HG03175 (cell line): ENCODE data around the gene TIMM13.

ENCODE experiments used
- ATAC-seq: cut with Tn5 transposase; IDR thresholded peaks from one replicate; pipeline ENCODE4 v1.9.1; 2021; ENCODE audit warnings: mild to moderate bottlenecking, moderate library complexity; ENCODE audit not compliant: unreplicated experiment

Gene TIMM13

DNA sequence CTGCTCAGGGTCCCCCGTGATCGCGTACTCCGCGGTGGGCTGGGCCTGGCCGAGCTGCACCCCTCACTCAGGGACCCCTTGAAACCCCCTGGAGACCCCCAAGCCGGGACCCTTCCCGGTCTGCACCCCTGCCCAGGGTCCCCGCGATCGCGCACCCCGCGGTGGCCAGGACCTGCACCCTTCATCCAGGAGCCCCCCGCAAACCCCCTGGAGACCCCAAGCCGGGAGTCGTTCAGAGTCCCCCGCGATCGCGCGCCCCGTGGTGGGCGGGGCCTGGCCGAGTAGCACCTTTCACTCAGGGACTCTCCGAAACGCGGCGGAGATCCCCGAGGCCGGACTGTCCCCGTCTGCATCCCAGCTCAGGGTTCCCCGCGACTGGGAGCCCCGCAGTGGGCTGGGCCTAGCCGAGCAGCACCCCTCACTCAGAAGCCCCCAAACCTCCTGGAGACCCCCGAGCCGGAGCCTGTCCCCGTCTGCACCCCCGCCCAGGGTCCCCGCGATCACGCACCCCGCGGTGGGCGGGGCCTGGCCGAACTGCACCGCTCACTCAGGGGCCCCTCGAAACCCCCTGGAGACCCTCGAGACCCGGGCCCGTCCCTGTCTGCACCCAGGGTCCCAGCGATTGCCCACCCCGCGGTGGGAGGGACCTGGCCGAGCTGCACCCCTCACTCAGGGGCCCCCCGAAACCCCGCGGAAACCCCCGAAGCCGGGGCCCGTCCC lies 28.6 kb upstream of the TIMM13 start:
- peak; percentile 20 for ATAC-seq

DNA sequence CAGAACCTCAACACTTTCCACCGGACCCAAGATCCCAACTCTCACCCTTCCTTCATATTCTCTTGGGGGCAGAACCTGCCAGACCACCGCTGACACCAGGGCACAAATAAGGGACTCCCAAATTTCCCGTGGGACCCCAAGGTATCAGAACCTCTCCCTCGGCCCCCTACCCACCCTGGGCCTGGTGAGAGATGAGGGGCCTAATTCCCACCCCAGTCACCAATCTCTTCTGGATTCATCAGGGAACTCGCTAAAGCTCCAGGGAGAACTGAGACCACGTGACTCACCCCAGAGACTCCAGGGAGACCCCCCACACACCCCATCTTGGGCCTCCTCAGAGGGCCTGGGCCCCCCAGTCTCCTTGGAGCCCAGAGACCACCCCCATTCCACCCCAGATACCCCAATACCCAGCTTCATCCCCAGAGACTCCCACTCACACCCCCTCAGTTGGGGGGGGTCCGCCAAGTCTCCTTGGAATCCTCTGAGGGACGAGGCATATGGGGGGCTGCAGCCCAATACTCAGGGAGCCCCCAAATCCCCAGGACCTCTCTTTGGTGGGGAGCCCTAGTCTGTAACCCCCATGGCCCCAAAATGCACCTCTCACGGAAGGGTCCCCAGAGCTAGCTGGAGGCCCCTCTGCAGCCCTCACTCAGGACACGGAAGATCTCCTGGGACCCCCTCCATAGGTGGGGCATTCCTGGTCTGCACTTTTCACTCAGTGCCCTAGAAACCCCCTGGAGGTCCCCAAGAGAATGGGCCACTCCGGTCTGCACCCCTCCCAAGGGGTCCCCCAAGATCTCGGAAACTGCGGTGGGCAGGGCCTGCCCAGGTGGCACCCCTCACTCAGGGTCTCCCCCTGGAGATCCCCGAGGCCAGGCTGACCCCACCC lies 27.8 kb upstream of the TIMM13 start:
- no peak for ATAC-seq

DNA sequence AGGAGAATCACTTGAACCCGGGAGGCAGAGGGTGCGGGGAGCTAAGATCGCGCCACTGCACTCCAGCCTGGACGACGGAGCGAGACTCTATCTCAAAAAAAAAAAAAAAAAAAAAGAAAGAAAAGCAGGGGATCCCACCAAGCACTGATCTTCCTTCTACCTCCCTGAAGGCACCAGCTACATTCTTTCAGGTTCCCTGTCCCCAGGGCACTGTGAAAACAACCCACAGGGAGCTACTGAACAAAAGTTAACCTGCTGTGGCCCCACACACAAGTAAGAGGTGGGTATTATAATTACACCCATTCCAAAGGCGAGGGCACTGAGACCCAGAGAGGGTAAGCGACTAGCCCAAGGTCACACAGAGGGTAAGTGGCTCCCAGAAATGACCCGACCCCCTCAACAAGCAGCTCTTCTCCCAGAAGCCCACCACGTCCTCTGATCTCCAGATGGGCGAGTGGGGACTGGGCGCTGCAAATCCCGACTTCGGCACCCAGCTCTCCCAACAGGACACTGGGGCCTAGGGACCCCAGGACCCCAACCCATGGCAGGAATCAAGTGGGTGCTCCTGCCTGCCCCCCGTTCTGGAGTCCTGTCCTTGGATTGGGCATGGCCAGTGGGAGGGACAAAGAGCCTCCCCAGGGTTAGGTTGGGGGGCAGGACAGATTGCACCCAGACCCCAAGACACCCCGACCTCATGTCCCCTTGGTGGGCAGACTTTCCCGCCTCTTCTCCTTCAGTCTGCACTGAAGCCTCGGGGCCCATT lies 27.0 kb upstream of the TIMM13 start:
- no peak for ATAC-seq

DNA sequence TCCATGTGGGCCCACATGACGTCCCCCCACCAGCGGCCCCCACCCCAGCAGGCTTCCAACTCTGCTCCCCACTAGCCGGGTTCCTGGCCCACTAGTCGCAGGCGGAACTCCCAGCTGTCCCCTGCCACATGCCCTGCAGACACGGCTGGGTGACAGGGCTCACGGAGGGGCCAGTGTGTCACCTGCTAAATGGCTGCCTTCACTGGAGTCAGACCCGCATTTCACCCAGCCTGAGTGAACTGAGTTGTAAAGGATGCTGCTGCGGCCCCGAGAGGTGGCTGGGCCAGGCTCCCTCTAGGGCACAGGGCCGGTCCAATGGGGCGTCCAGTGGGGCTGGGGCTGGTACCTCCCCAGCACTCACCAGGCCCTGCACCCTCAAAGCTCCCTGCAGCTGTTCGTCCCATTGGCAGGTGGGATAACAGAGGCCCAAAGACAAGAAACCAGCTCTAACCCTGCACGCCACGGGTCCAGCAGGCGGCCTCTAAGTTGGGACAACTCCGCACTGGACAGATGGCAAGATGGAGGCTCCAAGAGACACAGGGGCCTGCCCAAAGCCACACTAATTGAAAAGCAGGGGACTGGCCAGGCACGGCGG lies 26.1 kb upstream of the TIMM13 start:
- no peak for ATAC-seq

DNA sequence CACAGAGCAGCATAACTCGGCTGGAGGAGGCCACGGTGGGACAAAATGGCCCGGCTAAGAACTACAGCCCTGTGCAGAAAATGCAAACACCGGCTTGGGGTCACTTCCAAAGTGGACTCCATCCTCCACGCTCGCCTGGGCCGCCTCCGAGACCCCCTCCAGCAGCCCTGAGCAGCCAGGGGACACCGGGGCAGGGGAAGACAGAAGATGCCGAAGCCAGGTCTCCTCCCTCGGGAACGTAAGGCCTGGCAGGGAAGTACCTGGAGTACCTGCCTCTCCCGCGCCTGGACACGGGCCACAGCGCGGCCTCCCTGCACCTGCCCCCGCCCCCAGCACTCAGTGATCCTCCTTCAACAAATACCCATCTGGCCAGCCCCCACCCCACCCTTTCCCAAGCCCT lies 24.4 kb upstream of the TIMM13 start:
- ATAC-seq, result no peak

DNA sequence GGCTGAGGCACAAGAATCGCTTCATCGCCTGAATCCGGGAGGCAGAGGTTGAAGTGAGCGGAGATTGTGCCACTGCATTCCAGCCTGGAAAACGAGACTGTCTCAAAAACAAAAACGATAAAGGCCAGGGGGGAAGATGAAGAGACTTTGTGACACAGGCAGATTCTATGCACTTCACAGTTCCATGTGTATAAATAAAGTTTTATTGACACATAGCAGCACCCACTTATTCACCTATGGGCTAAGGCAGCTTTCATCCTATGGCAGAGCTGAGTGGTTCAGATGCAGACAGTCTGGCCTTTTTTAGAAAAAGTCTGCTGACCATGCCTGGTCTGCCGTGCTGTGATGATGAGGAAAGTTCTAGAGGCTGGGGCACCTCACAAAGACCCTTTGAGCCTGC lies 23.8 kb upstream of the TIMM13 start:
- ATAC-seq, result no peak

DNA sequence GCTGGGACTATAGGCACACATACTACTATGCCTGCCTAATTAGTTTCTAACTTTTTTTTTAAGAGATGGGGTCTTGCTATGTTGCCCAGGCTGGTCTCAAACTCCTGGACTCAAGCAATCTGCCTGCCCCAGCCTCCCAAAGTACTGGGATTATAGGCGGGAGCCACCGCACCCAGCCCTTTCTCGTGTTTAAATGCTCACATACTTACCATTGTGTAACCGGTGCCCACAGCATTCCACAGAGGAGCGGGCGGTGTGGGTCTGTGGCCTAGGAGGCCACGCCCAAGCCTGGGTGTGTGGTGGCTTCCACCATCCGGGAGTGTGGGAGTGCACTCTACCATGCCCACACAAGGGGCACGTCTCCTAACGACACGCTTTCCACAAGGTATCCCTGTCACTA lies 21.6 kb upstream of the TIMM13 start:
- no peak for ATAC-seq

DNA sequence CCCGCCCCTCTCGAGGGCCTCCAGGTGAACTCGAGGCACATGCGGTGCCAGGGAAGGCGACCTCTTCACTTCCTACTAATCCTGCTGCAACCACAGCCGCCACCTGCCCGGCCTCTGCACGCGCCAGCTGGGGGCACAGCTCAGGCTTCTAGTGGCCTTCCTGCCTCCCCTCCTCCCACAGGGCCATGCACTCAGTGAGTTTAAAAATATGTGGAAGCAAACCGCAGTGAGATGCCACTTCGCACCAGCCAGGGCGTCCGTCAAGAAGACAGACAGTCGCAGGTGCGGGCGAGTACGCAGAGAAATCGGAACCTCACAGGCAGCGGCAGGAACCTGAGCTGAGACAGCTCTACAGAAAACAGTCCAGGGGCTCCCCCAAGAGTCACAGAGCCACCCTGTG lies 19.0 kb upstream of the TIMM13 start:
- no peak for ATAC-seq

DNA sequence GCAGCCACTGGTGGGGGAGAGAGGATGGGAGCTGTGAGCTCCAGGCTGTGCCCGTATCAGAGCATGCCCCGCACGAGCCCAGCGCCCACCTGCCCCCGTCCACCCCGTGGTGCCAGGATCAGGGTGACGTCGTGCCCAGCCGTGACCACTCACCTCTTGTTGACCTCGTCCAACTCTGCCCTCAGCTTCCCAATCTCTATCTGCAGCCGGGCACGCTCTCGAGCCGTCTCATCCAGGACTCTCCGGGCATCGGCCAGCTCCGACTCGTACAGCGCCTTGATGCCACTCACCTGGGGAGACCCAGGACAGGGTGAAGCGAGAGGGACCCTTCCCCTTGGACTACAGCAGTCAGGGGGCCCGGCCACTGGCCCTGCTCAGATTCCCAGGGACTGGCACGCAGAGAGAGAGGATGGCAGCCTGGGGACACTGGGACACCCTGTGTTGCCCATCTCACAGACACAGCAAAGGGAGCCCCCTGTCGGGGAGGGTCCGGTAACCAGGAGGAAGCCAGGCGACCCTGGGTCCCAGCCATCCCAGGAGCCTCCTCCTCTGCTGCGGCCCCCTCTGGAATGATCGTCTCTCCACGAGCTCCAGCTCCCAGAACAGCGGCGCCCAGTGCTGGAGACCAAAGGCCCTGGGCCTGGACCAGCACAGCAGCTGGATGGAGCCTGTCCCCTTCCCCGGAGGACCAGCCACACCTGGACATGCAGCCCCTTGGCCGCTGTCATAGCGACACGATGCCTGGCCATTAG lies 17.0 kb upstream of the TIMM13 start:
- no peak for ATAC-seq

DNA sequence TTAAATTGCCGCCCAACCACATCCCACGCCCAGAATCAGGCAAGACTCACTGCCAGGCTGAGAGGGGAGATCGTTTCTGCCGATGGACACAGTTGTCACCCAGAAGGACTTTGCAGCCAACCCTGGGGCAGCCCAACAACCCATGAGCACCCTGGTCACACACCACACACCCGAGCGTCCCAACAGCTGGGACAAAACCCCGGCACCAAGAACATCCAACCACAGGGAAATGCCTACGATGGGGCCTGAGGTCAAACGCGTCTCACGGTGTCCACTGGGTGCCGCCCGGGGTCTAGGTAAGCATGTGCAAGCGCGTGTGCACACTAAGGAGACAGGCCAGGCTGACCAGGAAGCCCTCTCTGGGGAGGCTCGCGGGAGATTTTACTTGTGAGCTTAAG lies 16.4 kb upstream of the TIMM13 start:
- no peak for ATAC-seq

DNA sequence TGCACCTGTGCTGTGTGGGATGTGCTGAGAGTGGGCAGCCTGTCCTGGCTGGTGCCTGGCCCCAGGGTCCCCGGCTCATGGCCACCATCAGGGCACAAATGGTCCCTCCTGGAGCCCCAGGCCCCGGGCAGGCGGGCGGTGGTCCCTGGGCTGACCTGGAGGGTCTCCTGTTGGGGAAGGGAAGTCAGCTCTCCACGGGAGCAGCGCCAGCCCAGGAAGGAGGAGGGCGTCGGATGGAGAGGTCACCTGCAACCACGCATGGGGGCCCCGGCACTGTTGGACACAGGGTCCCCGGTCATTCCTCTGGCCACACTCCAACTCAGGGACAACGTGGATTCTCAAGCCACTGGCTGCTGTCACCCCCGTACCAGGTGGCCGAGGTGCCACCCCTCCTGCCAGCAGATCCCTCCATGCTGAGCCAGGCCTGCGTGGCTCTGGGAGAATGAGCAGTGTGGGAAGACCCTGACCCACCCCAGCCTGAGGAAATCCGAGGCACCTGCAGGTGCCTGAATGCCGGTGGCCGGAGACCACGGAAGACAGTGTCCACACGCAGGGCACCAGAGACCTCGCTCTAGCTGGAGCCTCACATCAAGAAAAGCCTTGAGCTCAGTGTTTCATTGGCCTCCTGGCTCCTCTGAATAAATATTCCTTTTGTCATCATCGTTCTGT lies 15.9 kb upstream of the TIMM13 start:
- no peak for ATAC-seq

DNA sequence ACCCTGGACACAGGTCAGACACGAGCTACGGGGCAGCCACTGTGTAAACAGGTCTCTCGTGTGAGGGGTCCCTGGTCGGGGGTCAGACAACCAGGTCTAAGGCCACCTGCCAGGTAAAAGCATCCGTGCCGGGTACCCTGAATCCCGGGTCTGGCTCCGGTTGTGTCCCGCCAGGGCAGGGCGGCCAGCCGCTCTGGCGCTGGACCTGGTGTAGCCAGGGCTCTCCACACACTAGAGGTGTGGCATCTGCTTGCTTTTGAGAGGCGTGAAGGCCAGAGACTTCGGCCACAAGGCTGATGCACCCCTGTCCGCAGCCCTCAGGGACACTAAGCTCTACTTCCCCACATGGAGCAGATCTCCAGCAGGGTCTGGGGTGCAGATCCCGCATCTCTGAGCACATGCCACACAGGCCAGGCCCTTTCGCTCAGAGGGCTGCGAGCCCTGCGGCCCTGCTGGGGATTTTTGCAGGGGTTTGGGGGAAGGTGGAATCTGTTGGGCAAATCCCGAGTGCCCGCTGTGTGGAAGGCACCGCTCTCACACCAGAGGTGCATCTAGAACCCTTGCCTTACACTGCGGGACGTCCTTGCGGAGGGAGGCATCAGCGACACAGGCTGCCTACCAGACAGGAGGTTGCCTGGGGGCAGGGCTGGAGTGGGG lies 13.8 kb upstream of the TIMM13 start:
- ATAC-seq, result no peak

DNA sequence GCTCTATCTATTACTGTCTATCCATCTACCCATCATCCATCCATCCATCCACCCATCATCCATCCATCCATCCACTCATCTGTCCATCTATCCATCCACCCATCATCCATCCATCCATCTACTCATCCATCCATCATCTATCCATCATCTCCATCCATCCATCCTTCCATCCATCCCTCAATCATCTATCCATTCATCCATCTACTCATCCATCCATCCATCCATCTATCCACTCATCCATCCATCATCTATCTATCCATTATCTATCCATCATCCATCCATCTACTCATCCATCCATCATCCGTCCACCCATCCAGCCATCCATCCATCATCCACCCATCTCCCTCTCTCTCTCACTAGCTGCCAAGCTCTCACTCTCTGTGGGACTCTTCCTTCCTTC lies 13.1 kb upstream of the TIMM13 start:
- ATAC-seq, result no peak

DNA sequence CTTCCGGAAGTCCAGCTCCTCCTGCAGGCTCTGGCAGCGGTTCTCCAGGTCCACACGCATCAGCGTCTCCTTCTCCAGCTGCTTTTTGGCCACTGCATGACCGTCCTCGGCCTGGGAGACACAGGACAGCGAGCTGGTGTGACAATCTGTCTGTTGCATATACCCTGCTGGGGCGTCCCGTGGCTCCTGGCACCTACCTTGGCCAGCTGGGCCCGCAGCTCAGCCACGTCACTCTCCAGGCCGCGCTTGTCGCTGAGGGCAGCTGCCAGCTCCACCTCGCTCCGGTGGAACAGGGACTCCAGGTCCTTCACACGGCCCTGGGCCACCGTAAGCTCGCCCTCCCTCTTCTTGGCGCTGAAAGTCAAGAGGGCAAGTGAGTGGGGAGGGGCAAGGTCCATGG lies 10.8 kb upstream of the TIMM13 start:
- no peak for ATAC-seq

DNA sequence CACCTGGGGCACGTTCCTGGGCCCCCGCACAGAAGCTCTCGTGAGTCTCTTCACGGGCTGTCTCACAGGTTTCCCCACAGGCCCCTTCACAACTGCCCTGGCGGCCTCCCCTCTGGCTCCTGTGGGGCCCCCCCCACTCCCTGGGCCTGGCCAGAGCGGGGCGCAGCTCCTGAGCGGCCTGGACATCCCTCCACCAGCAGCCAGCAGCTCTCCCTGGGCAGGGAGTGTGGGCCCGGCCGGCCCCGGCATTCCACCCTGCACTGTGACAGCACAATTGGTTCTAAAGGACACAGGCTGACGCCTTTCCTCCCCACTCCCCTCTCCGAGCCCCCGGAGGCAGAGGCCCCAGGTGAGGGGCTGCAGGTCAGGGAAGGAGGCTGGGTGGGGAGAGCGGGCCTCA lies 9.5 kb upstream of the TIMM13 start:
- no peak for ATAC-seq

DNA sequence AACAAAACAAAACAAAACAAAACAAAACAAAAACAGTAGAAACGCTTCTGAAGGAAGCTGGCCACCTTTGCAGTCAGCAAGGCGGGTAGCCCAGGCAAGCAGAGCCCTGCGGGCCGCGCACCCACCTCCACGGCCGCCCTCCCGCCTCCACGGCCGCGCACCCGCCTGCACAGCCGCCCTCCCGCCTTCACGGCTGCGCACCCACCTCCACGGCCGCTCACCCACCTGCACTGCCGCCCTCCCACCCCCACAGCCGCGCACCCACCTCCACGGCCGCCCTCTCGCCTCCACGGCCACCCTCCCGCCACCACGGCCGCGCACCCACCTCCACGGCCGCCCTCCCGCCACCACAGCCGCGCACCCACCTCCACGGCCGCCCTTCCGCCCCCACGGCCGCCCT lies 9.0 kb upstream of the TIMM13 start:
- ATAC-seq, result no peak

DNA sequence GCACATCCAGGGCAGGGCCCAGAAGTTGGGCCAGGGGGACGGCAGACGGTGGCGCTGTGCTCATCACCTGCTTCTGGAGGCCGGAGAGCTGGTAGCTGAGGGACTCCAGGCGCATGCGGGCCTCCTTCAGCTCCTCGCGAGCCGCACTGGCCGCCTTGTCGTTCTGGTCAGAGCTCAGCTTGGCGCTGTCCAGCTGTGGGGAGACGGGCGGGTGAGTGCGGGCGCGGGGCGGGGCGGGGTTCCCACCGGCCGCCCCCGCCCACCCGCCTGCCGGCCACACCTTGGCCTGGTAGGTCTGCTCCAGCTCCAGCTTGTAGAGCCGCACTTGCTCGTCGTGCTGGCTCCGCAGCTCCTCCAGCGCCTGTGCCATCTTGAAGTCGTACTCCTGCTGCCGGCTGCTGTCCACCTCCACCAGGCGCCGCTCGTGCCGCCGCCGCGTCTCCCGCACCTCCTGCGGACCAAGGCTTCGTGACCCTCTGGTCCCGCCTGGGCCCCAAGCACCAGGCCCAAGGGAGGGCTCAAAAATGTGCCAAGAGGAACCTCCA lies 7.4 kb upstream of the TIMM13 start:
- ATAC-seq, result no peak

DNA sequence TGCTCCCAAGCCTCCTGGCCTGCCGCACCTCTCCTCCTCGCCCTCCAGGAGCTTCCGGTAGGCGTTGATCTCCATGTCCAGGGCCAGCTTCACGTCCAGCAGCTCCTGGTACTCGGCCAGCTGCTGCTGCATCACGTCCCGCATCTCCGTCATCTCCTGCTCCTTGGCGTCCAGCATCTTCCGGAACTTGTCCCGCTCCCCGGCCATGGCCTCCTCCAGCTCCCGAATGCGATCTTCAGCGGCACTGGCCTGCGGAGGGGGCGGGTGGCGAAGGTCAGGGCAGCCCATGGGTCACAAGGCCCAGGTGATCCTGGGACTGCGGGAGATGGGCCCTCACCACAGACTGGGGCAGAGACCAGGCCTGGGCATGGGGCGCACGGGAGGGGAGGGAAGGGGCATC lies 6.9 kb upstream of the TIMM13 start:
- no peak for ATAC-seq

DNA sequence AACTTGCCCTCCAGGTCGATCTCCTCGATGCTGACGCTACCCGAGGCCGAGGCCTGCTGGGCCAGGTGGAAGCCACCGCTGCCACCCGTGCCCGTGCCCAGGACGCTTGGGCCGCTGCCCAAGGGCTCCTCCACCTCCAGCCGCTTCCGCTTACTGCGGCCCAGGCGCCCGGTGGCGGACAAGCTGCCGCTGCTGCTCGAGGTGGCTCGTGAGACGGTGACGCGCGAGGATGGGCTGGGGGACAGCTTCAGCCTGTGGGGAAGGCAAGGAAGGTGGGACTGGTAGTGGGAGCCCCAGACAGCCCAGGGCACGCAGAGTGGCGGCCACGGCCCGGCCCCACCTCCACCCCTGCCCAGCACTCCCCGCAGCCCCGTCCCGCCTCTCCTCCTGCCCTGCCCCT lies 6.5 kb upstream of the TIMM13 start:
- no peak for ATAC-seq
